Measurements from ENCODE around the gene HIVEP3. TPM values are rescaled to one million over a fixed set of nuclear protein-coding genes. Genes with fewer than 3 reads are reported as not detected.

The HIVEP3 gene
- total RNA-seq, 2 donors from 2014 or later, result 4.7 to 5.8 TPM

DNA sequence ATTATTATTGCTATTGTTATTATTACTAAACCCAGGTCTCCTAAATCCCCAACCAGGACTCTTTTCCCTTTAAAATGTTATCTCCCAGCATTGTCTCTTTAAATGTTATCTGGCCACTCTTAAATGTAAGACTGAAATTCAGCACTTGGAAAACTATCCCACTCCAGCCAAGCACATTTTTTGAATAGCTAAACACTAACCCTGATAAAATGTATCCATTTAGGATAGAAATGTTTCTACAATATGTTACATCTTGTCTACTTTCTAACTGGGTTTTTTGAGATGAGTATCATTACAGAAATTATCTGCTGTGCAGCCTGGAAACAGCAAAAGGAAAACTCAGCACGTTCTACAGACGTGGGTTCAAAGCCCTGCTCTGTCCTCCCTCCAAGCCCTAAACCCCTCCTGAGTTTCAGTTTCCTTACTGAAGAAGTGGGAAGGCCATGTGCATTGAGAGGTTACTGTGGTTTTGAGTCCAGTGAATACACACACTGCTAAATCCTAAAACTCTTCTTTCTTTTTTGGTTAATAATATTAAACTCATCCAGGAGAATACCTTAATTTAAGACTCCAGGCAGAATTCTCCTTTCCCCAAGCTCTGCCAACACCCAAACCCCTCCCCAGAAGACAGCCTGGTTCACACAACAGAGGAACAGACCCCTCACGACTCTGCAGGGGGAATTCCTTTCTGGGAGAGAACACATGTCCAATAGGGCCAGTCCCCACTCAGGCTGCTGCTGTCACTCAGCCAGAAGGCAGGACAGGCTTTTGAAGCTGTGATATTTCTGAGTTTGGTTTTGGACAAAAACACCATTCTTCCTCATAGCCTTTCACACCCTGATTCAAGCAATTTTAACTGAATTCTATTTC is 41.9 kb downstream of the HIVEP3 start:
- no peak for TF ChIP-seq CTCF (IDR thresholded peaks at IDR 0.05)
- DNase-seq (ENCODE audit: low spot score), result no peak

GRCh38 chr1:41875487-41875886 is 43.2 kb downstream of the HIVEP3 start:
- Histone ChIP-seq H3K27me3 (no peaks in the 10 kb centered on the region), H3K4me1 (peaks cover 0 to 62% of the 10 kb centered on the region in 2 donors), H3K27ac (peak overlapping the region; percentile 58 to 86), H3K9me3 (no peaks in the 10 kb centered on the region), H3K4me3 (no peak overlapping the region), H3K36me3 (no peaks in the 10 kb centered on the region)
- no peak for TF ChIP-seq CTCF (IDR thresholded peaks at IDR 0.05)
- DNase-seq (ENCODE audit: low spot score), result no peak

More for the DNA sequence above, 41.9 kb downstream of the HIVEP3 start:
- no peaks in the 10 kb centered on the region for H3K27me3 ChIP-seq
- peaks cover 0 to 73% of the 10 kb centered on the region in 2 donors for H3K4me1 ChIP-seq
- H3K27ac ChIP-seq, result peak overlapping the region; percentile 58 to 86
- no peak overlapping the region for H3K4me3 ChIP-seq
- no peaks in the 10 kb centered on the region for H3K36me3 ChIP-seq
- H3K9me3 ChIP-seq, result no peaks in the 10 kb centered on the region

DNA sequence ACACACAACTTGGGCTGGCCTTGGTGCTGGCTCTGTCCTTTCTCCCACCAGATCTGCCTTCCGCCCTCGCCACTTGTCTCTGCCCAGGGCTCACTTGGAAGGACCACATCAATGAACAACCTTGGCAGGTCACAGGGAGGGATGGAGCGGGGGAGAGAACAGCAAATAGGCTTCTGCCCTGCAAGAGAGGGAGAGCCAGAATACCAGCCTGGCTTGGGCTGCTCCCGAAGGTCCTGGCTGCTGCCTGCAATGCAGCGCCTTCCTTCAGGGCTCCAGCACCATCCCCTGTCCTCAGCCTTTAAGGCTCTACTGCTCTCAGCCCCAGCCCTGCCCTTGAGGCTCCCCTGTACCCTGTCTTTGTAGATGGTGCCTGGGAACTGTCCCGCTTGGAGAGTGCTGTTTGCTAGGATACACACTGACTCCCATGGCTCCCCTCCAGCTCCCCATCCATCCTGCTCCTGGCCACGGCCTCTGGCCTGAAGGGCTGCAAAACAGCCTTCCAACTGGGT is 43.8 kb downstream of the HIVEP3 start:
- Histone ChIP-seq H3K9me3 (no peaks in the 10 kb centered on the region), H3K36me3 (no peaks in the 10 kb centered on the region), H3K27me3 (no peaks in the 10 kb centered on the region), H3K4me3 (no peak overlapping the region), H3K27ac (peak overlapping the region; percentile 58 to 86), H3K4me1 (peaks cover 0 to 62% of the 10 kb centered on the region in 2 donors)
- DNase-seq (ENCODE audit: low spot score), result no peak
- TF ChIP-seq CTCF (IDR thresholded peaks at IDR 0.05), result no peak

- no peak for DNase-seq (ENCODE audit: low spot score)
- TF ChIP-seq CTCF (IDR thresholded peaks at IDR 0.05), result no peak
- H3K36me3 ChIP-seq, result no peaks in the 10 kb centered on the region
- no peak overlapping the region for H3K4me3 ChIP-seq
- H3K4me1 ChIP-seq, result peaks cover 0 to 55% of the 10 kb centered on the region in 2 donors
- no peaks in the 10 kb centered on the region for H3K9me3 ChIP-seq
- H3K27ac ChIP-seq, result peak overlapping the region; percentile 58 to 86
- H3K27me3 ChIP-seq, result no peaks in the 10 kb centered on the region
Measured at GRCh38 chr1:41874151-41874719, 44.5 kb downstream of the HIVEP3 start.

GRCh38 chr1:41872074-41872473 is 46.6 kb downstream of the HIVEP3 start:
- no peaks in the 10 kb centered on the region for H3K27me3 ChIP-seq
- peaks cover 0 to 35% of the 10 kb centered on the region in 2 donors for H3K4me1 ChIP-seq
- no peak for DNase-seq (ENCODE audit: low spot score)
- TF ChIP-seq CTCF (IDR thresholded peaks at IDR 0.05), result no peak
- H3K36me3 ChIP-seq, result no peaks in the 10 kb centered on the region
- H3K27ac ChIP-seq, result no peak overlapping the region
- H3K9me3 ChIP-seq, result no peaks in the 10 kb centered on the region
- H3K4me3 ChIP-seq, result no peak overlapping the region

All from right atrium auricular region (tissue), 2 donors.